ES-I3 (cell line): ENCODE measurements around the gene FCRL4.

Experiments used
- H3K36me3 ChIP-seq: 2 replicates; pipeline ENCODE4 v1.6.1; 2013; ENCODE audit warnings: mild to moderate bottlenecking, low read length, control low read depth, moderate library complexity; ENCODE audit not compliant: insufficient read depth
- H3K4me1 ChIP-seq: 2 replicates; pipeline ENCODE4 v1.6.1; 2013; ENCODE audit warnings: mild to moderate bottlenecking, control low read depth, low read length; ENCODE audit not compliant: insufficient read depth
- H3K9ac ChIP-seq: 2 replicates; pipeline ENCODE4 v1.6.1; 2013; ENCODE audit warnings: low read depth, mild to moderate bottlenecking, low read length, moderate library complexity
- H3K9me3 ChIP-seq: 2 replicates; pipeline ENCODE4 v1.6.1; 2013; ENCODE audit warnings: mild to moderate bottlenecking, low read length, moderate library complexity; ENCODE audit not compliant: control insufficient read depth, insufficient read depth

The FCRL4 gene

GRCh38 chr1:157532569-157532968 lies 65.3 kb downstream of the FCRL4 start:
- Histone ChIP-seq H3K4me1 (no peaks in the 10 kb centered on the region), H3K9me3 (no peaks in the 10 kb centered on the region; the same call in 1 of the 2 replicates), H3K36me3 (no peaks in the 10 kb centered on the region; the same call in 1 of the 2 replicates), H3K9ac (no peak overlapping the region)

GRCh38 chr1:157523774-157524493 lies 74.0 kb downstream of the FCRL4 start:
- no peak overlapping the region for H3K9ac ChIP-seq
- H3K36me3 ChIP-seq = no peaks in the 10 kb centered on the region
- no peaks in the 10 kb centered on the region; the same call in 1 of the 2 replicates for H3K9me3 ChIP-seq
- no peaks in the 10 kb centered on the region for H3K4me1 ChIP-seq
